ENCODE results near the gene MALT1. TPM values are rescaled to one million over a fixed set of nuclear protein-coding genes. Genes with fewer than 3 reads are reported as not detected.

Gene MALT1
- total RNA-seq, 1 experiment from 2014 or later, result 24.2 TPM

- H3F3A ChIP-seq (ENCODE audit: low read length, unreplicated experiment), result no peaks in the 10 kb centered on the region
- no peaks in the 10 kb centered on the region for H3K9me2 ChIP-seq (replicated peaks; ENCODE audit: low read length)
- H3K9ac ChIP-seq (ENCODE audit: low read length), result no peak overlapping the region
- no peaks in the 10 kb centered on the region for H3K27me3 ChIP-seq (ENCODE audit: low read length)
- H3K79me2 ChIP-seq (ENCODE audit: low read length), result no peaks in the 10 kb centered on the region; the same call in 1 of the 2 replicates
- ChIA-PET CTCF (no interaction called here), POLR2A (ENCODE audit: unreplicated experiment) (no interaction called here)
- intact Hi-C loops (cut with micrococcal nuclease), result no loop called here
- ATAC-seq, result no peak
- no TSS peak for BruUV-seq (replicated peaks)
- H3K27ac ChIP-seq (ENCODE audit: low read length), result no peak overlapping the region
- DNase-seq, result no peak
- no peaks in the 10 kb centered on the region; the same call in 1 of the 2 replicates for H3K4me1 ChIP-seq (ENCODE audit: insufficient read depth, low read length)
- no peaks in the 10 kb centered on the region for H4K20me1 ChIP-seq (ENCODE audit: low read length)
- H3K36me3 ChIP-seq (ENCODE audit: low read depth, low read length), result peaks cover 10% of the 10 kb centered on the region
- no peak overlapping the region for H3K4me3 ChIP-seq (ENCODE audit: low read length)
- TF ChIP-seq CTCF (conservative IDR thresholded peaks at IDR 0.05; ENCODE audit: low read depth, low read length) (no peak), EZH2 (IDR thresholded peaks at IDR 0.05; ENCODE audit: low read length, unreplicated experiment) (no peak), EZH2phosphoT487 (IDR thresholded peaks at IDR 0.05; ENCODE audit: borderline replicate concordance, low read length) (no peak)
- no peaks in the 10 kb centered on the region for H3K9me3 ChIP-seq (ENCODE audit: low read length)
- no peak overlapping the region for H2AFZ ChIP-seq (ENCODE audit: low read length)
- H3K4me2 ChIP-seq (ENCODE audit: low read length), result no peak overlapping the region
Measured at GRCh38 chr18:58694720-58695468, 23.6 kb downstream of the MALT1 start.

- POLR2A ChIA-PET (ENCODE audit: unreplicated experiment), result no interaction called here
- H3K36me3 ChIP-seq (ENCODE audit: low read depth, low read length), result peaks cover 10% of the 10 kb centered on the region
- no peaks in the 10 kb centered on the region for H3K27me3 ChIP-seq (ENCODE audit: low read length)
- no peak overlapping the region for H3K4me2 ChIP-seq (ENCODE audit: low read length)
- H3K4me3 ChIP-seq (ENCODE audit: low read length), result no peak overlapping the region
- H3K4me1 ChIP-seq (ENCODE audit: insufficient read depth, low read length), result no peaks in the 10 kb centered on the region; the same call in 1 of the 2 replicates
- no peaks in the 10 kb centered on the region for H3F3A ChIP-seq (ENCODE audit: low read length, unreplicated experiment)
- no peaks in the 10 kb centered on the region for H3K9me2 ChIP-seq (replicated peaks; ENCODE audit: low read length)
- H2AFZ ChIP-seq (ENCODE audit: low read length), result no peak overlapping the region
- H4K20me1 ChIP-seq (ENCODE audit: low read length), result no peaks in the 10 kb centered on the region
- no TSS peak for BruUV-seq (replicated peaks)
- TF ChIP-seq CTCF (conservative IDR thresholded peaks at IDR 0.05; ENCODE audit: low read depth, low read length) (no peak), EZH2phosphoT487 (IDR thresholded peaks at IDR 0.05; ENCODE audit: borderline replicate concordance, low read length) (no peak), EZH2 (IDR thresholded peaks at IDR 0.05; ENCODE audit: low read length, unreplicated experiment) (no peak)
- H3K79me2 ChIP-seq (ENCODE audit: low read length), result no peaks in the 10 kb centered on the region; the same call in 1 of the 2 replicates
- CTCF ChIA-PET, result no interaction called here
- intact Hi-C loops (cut with micrococcal nuclease), result no loop called here
- no peak overlapping the region for H3K27ac ChIP-seq (ENCODE audit: low read length)
- no peak for DNase-seq
- H3K9me3 ChIP-seq (ENCODE audit: low read length), result no peaks in the 10 kb centered on the region
- H3K9ac ChIP-seq (ENCODE audit: low read length), result no peak overlapping the region
- ATAC-seq, result no peak
Measured at GRCh38 chr18:58695772-58696171, 24.5 kb downstream of the MALT1 start.

- no peaks in the 10 kb centered on the region for H4K20me1 ChIP-seq (ENCODE audit: low read length)
- H3K36me3 ChIP-seq (ENCODE audit: low read depth, low read length), result peaks cover 10% of the 10 kb centered on the region
- ATAC-seq (no peak), DNase-seq (no peak)
- no peaks in the 10 kb centered on the region; the same call in 1 of the 2 replicates for H3K79me2 ChIP-seq (ENCODE audit: low read length)
- no peak overlapping the region for H3K4me2 ChIP-seq (ENCODE audit: low read length)
- no peaks in the 10 kb centered on the region for H3F3A ChIP-seq (ENCODE audit: low read length, unreplicated experiment)
- no peaks in the 10 kb centered on the region for H3K9me3 ChIP-seq (ENCODE audit: low read length)
- no peaks in the 10 kb centered on the region; the same call in 1 of the 2 replicates for H3K4me1 ChIP-seq (ENCODE audit: insufficient read depth, low read length)
- no peak overlapping the region for H2AFZ ChIP-seq (ENCODE audit: low read length)
- H3K27me3 ChIP-seq (ENCODE audit: low read length), result no peaks in the 10 kb centered on the region
- ChIA-PET CTCF (no interaction called here), POLR2A (ENCODE audit: unreplicated experiment) (no interaction called here)
- no peak overlapping the region for H3K4me3 ChIP-seq (ENCODE audit: low read length)
- H3K27ac ChIP-seq (ENCODE audit: low read length), result no peak overlapping the region
- BruUV-seq (replicated peaks), result no TSS peak
- H3K9ac ChIP-seq (ENCODE audit: low read length), result no peak overlapping the region
- TF ChIP-seq EZH2 (IDR thresholded peaks at IDR 0.05; ENCODE audit: low read length, unreplicated experiment) (no peak), CTCF (conservative IDR thresholded peaks at IDR 0.05; ENCODE audit: low read depth, low read length) (no peak), EZH2phosphoT487 (IDR thresholded peaks at IDR 0.05; ENCODE audit: borderline replicate concordance, low read length) (no peak)
- H3K9me2 ChIP-seq (replicated peaks; ENCODE audit: low read length), result no peaks in the 10 kb centered on the region
- intact Hi-C loops (cut with micrococcal nuclease), result no loop called here
Measured at GRCh38 chr18:58697146-58697545, 25.9 kb downstream of the MALT1 start.

Measured in PC-3 (cell line).